GDM1 (cell line): ENCODE results near the gene AMBP.
"Not testable (repeated sequence)": the region's sequence is repeated elsewhere in the genome, so short reads cannot be mapped to it uniquely, and the experiment has no call there.

Source experiments
- DNase-seq: peaks from one replicate; lab custom pipeline; 2025; lab: John Stamatoyannopoulos, UW

AMBP gene

GRCh38 chr9:114050646-114051045, 27.5 kb downstream of the AMBP start:
- DNase-seq = no peak

GRCh38 chr9:114050226-114050568, 27.9 kb downstream of the AMBP start:
- DNase-seq = no peak

GRCh38 chr9:114049441-114050225, 28.5 kb downstream of the AMBP start:
- DNase-seq = no peak

GRCh38 chr9:114048533-114049415, 29.3 kb downstream of the AMBP start:
- no peak for DNase-seq

GRCh38 chr9:114047717-114048116, 30.4 kb downstream of the AMBP start:
- DNase-seq = no peak

- no peak for DNase-seq
Measured at GRCh38 chr9:114046875-114047274, 31.2 kb downstream of the AMBP start.

- DNase-seq = no peak
Measured at GRCh38 chr9:114046237-114046755, 31.8 kb downstream of the AMBP start.

GRCh38 chr9:114043660-114044059, 34.4 kb downstream of the AMBP start:
- not testable (repeated sequence) for DNase-seq

- no peak for DNase-seq
Measured at GRCh38 chr9:114039484-114039883, 38.6 kb downstream of the AMBP start.

GRCh38 chr9:114038724-114039313, 39.3 kb downstream of the AMBP start:
- DNase-seq = no peak

GRCh38 chr9:114037961-114038723, 40.0 kb downstream of the AMBP start:
- no peak for DNase-seq

GRCh38 chr9:114037249-114037648, 40.9 kb downstream of the AMBP start:
- DNase-seq = no peak

GRCh38 chr9:114035845-114036801, 42.0 kb downstream of the AMBP start:
- DNase-seq = no peak

GRCh38 chr9:114035221-114035844, 42.8 kb downstream of the AMBP start:
- no peak for DNase-seq

- DNase-seq = no peak
Measured at GRCh38 chr9:114034661-114035062, 43.4 kb downstream of the AMBP start.

- DNase-seq = no peak
Measured at GRCh38 chr9:114034196-114034595, 43.9 kb downstream of the AMBP start.

- DNase-seq = peak; percentile 7
Measured at GRCh38 chr9:114033397-114034103, 44.5 kb downstream of the AMBP start.

GRCh38 chr9:114031948-114032840, 45.9 kb downstream of the AMBP start:
- DNase-seq = no peak
